DMS 273 (cell line): ENCODE data around the gene PTGER2.

ENCODE experiments used
- DNase-seq: peaks from one replicate; lab custom pipeline; 2025; ENCODE audit not compliant: unreplicated experiment; lab: John Stamatoyannopoulos, UW

Gene PTGER2

DNA sequence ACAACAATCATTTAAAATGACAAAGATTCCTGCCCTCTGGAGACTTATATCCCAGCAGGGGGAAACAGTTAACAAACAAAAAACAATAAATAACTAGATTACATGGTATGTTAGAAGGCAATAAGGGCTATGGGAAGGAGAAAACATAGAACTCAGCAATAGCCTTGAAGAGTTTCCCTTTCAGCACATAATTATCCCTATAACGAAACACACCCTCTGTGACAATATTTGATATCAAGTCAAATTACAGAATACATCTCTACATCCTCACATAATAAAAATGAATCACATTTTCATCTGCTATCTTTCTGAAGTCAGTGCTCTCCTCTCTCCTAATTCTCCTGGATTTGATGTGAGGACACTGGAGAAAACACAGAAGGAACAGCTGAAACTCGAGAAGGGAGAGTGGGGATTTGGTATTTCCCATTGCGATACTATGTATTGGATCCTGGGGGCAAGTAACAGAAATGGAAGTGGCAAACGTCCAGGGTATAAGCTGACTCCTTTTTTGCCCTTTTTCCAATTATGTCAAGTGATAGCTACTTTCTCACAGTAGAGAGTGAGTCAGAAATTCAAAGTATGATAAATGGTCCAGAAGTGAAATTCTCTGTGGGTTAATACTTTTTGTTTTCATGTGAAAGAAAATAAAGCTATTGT is 9.7 kb upstream of the PTGER2 start:
- no peak for DNase-seq

- DNase-seq = no peak
Measured at GRCh38 chr14:52305014-52305413, 9.1 kb upstream of the PTGER2 start.

DNA sequence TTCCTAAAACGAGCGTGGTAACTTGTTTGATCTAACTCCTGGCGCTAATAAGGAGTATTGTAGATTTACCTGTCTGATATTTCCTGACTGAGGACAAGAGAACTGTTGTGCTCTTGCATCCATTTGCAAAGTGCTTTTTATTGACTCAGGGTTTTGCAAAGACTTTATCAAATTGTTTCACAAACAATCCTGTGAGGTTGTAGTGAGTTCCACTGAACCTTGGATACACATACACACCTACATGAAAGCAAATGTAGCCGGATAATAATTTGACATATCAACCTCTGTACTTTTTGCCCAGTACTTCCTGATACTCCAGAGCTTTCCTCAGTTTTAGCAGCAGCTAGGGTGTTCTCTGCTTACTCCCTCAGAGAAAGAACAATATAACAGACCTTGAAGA is 6.7 kb upstream of the PTGER2 start:
- no peak for DNase-seq

- no peak for DNase-seq
Measured at GRCh38 chr14:52307905-52308304, 6.2 kb upstream of the PTGER2 start.

DNA sequence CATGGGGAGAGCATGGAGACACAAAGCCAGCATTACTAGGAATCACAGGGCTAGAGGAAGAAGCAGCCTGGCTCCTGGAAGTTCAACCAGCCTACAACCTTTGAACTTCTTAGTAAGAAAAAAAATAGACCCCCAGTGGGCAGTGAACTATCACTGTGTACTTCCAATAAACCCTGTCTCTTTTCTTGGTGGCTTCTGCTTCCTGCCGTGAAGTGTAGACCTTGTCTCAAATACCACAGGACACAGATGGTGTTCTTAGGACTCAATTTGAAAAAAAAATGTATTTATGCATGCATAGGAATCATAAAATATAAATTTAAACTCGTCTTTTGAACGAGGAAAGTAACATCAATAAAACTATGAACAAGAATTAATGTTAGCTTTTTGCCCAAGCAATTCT is 3.6 kb upstream of the PTGER2 start:
- DNase-seq = no peak

DNA sequence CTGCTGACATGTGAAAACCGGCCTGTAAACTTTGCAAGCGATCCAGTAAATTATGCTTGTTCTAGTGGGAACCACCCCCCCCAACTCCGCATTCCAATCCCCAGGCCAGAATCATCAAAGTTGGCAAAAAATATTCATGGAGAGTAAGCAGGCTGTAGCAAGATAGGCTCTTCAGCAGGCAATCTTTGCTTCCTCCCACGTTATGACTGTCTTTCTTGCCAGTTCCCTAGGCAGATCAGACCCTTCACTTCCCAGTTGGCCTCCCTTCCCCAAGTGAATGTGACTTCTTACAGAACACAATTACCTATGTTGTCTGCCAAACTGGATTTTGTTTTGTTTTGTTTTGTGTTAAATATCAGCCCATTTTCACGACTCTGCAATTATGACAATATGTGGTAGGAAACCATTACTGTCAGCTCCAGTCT is 1.2 kb upstream of the PTGER2 start:
- no peak for DNase-seq

DNA sequence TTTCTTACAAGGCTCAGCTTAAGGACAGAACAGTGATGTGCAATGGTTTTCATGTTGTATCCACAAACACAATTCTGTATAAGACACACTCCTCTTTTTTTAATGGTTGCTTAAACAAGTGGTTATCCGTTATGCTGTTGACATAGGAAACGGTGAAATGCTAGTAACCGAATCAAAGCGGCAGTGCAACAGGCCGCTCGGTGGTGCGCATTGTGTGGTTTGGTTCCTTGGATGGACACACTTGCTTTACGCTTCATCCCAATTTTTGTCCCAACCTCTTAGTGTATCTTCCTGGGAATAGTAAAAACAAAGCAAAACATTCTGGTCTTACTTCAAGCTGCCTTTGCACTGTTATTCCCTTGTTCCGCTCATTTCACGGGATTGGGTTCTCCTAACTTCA is 650 bp upstream of the PTGER2 start:
- DNase-seq = no peak

DNA sequence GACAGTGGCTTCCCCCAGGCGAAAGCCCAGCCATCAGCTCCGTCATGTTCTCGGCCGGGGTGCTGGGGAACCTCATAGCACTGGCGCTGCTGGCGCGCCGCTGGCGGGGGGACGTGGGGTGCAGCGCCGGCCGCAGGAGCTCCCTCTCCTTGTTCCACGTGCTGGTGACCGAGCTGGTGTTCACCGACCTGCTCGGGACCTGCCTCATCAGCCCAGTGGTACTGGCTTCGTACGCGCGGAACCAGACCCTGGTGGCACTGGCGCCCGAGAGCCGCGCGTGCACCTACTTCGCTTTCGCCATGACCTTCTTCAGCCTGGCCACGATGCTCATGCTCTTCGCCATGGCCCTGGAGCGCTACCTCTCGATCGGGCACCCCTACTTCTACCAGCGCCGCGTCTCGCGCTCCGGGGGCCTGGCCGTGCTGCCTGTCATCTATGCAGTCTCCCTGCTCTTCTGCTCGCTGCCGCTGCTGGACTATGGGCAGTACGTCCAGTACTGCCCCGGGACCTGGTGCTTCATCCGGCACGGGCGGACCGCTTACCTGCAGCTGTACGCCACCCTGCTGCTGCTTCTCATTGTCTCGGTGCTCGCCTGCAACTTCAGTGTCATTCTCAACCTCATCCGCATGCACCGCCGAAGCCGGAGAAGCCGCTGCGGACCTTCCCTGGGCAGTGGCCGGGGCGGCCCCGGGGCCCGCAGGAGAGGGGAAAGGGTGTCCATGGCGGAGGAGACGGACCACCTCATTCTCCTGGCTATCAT is 663 bp downstream of the PTGER2 start:
- DNase-seq = peak; percentile 56

DNA sequence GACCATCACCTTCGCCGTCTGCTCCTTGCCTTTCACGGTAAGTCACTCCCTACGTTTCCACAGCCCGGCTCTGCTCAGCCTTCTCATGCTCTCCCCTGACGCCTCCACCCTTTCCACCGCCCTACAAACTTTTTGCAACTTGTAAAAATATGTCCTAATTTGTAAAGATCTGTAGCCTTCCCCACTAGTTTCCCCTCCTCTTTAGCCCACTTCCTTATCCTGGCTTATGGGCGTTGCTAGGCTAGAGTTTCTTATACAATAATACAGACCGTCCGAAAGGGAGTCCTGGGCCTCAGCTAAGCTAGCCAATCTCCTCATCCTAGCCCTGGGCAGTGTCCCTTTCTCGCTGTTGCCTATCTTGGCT is 1.2 kb downstream of the PTGER2 start:
- DNase-seq = no peak

DNA sequence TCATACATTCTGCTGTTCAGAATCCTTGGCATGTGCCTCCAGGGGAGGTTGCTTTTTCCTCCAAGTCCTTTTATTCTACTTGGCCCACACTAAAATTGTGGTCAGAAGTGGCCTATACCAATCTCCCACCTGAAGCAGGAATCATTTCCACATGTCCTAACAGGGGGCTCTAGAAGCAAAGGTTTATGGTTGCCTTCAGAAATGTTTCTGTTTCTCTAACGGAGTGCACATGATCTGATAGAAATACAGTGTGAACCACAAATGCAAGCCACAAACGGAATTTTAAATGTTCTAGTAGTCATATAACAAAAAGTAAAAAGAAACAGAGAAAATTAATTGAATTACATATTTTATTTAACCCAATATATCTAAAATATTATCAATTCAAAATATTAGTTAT is 4.0 kb downstream of the PTGER2 start:
- DNase-seq = no peak

GRCh38 chr14:52318826-52319645 is 4.9 kb downstream of the PTGER2 start:
- DNase-seq = no peak

DNA sequence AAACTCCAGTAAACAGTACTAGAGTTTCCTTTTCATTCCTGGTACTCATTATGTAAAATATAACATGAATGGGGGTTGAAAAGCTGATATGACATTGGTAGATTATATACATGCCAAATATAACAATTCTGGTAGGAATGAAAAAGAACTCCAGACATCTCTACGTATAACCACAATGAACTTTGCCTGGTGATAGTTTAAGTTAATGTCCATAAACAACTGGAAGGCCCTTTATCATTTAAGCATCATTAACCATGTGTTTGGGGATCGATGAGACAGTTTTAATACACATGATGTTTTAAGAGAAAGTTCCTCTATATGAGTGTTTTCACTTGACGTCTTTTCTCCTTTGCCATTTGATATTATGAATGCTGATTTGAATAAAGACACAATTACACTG is 5.8 kb downstream of the PTGER2 start:
- no peak for DNase-seq

- DNase-seq = no peak
Measured at GRCh38 chr14:52325126-52325525, 11.0 kb downstream of the PTGER2 start.

DNA sequence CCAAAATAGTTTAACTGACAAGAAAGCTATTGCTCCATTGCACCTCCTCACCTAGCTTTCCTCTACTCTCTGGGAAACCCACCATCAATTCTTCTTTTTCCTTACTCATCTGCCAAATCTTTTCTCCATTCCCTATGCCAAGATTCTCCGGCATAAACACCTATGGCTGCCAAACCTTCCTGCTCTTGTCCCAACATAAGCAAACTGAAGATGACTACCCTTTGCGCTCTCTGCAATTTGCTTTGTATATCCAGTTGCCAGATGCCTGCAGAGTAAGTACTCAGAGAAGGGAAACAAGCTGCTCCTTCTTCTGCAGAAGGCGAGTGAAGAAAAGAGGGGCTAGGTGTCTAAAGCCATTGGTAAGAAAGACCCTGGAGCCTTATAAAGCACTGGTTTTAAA is 11.5 kb downstream of the PTGER2 start:
- no peak for DNase-seq

GRCh38 chr14:52327374-52328226 is 13.5 kb downstream of the PTGER2 start:
- no peak for DNase-seq

GRCh38 chr14:52328276-52328675 is 14.2 kb downstream of the PTGER2 start:
- no peak for DNase-seq

DNA sequence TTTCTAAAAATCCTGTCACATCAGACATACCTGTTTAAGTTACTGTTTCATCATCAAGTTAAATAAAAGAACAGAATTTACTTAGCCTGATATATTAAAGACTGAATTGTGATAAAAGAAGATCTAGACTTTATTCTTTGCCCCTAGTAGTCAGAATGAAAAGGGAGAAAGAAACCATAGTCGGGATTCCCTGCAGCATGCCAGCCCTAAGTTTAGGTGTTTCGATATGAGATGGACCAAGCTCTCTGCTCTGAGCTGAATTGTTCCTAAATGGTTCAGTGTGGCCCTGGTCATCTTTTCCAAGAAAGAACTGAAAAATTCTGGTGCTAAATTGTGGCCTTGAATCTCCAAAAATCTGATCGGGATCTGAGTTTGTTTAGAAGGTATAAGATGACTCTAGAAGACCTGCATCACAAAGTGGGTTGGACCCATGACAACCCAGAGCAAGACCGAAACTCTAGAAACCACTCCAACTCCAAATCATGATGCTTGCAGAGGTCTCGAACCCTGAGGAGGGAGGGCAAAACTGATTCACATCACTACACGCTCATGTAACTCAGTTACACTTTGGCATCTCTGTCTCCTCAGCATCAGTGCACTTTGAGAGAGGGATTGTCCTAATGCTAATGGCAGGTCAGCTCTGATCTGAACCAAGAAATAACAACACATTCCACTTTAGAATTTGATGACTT is 15.7 kb downstream of the PTGER2 start:
- no peak for DNase-seq

GRCh38 chr14:52332269-52332668 is 18.2 kb downstream of the PTGER2 start:
- no peak for DNase-seq

DNA sequence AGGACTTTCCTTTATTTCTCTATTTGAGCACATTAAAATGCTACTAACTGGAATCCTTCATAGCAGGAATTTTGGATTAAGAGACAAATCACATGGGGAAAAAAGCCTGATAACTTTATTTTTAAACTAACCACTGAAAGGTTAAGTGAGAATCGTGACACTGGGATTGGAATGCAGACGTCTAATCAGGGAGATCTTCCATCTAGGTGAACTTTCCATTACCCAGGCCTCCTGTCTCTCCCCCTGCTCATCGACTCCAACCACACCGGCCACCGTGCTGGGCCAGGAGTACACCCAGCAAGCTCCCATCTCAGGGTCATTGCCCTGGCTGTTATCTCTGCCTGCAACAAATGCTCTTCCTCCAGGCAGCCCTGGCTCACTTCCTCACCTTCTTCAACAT is 19.0 kb downstream of the PTGER2 start:
- no peak for DNase-seq

DNA sequence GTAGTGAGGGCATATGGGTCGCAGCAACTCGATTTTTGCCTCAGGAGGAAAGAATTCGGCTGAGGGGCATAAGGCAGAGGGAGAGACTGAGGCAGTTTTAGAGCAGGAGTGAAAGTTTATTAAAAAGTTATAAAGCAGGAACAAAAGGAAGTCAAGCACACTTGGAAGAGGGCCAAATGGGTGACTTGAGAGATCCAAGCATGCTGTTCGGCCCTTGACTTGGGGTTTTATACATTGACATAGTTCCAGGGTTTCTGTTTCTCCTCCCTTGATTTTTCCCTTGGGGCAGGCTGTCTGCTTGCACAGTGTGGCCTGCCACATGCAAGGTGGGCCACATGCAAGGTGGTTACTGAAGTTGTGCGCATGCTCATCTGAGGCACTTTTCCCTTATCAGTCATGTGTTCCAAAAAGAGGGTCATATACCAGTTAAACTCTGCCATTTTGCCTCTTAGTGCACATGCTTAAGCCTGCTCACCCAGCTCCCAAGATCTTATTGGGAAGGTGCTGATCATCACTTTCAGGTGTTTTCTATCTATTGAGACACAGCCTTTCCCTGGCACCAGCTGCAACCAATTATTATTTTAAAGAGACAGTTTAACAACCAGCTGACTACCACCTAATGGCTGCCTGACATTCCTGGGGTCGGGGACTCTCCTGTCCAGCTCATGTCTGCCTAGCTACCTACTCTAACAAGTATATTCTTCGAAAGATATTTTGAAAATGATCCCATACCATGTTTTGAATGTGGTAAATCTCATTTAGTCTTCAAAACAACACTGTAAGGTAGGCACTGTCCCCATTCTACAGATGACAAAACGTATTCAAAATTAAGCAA is 19.9 kb downstream of the PTGER2 start:
- DNase-seq = no peak
